Measurements from ENCODE around the gene CNPY4.

The CNPY4 gene

GRCh38 chr7:100102950-100103840, 16.2 kb upstream of the CNPY4 start:
- no peaks in the 10 kb centered on the region for H3K27me3 ChIP-seq (ENCODE audit: insufficient read depth, poor library complexity, severe bottlenecking)
- no peak overlapping the region for H3K27ac ChIP-seq (replicated peaks)
- TF ChIP-seq, protein P1, sequence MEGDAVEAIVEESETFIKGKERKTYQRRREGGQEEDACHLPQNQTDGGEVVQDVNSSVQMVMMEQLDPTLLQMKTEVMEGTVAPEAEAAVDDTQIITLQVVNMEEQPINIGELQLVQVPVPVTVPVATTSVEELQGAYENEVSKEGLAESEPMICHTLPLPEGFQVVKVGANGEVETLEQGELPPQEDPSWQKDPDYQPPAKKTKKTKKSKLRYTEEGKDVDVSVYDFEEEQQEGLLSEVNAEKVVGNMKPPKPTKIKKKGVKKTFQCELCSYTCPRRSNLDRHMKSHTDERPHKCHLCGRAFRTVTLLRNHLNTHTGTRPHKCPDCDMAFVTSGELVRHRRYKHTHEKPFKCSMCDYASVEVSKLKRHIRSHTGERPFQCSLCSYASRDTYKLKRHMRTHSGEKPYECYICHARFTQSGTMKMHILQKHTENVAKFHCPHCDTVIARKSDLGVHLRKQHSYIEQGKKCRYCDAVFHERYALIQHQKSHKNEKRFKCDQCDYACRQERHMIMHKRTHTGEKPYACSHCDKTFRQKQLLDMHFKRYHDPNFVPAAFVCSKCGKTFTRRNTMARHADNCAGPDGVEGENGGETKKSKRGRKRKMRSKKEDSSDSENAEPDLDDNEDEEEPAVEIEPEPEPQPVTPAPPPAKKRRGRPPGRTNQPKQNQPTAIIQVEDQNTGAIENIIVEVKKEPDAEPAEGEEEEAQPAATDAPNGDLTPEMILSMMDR (IDR thresholded peaks at IDR 0.05; ENCODE audit: insufficient read depth, low read length), result no peak
- TF ChIP-seq SPI1 (IDR thresholded peaks at IDR 0.05; ENCODE audit: borderline replicate concordance, low read depth) (no peak), POLR2AphosphoS5 (IDR thresholded peaks at IDR 0.05; ENCODE audit: low read depth) (no peak), GABPA (IDR thresholded peaks at IDR 0.05; ENCODE audit: low read depth) (no peak)
- TF ChIP-seq, protein P2, sequence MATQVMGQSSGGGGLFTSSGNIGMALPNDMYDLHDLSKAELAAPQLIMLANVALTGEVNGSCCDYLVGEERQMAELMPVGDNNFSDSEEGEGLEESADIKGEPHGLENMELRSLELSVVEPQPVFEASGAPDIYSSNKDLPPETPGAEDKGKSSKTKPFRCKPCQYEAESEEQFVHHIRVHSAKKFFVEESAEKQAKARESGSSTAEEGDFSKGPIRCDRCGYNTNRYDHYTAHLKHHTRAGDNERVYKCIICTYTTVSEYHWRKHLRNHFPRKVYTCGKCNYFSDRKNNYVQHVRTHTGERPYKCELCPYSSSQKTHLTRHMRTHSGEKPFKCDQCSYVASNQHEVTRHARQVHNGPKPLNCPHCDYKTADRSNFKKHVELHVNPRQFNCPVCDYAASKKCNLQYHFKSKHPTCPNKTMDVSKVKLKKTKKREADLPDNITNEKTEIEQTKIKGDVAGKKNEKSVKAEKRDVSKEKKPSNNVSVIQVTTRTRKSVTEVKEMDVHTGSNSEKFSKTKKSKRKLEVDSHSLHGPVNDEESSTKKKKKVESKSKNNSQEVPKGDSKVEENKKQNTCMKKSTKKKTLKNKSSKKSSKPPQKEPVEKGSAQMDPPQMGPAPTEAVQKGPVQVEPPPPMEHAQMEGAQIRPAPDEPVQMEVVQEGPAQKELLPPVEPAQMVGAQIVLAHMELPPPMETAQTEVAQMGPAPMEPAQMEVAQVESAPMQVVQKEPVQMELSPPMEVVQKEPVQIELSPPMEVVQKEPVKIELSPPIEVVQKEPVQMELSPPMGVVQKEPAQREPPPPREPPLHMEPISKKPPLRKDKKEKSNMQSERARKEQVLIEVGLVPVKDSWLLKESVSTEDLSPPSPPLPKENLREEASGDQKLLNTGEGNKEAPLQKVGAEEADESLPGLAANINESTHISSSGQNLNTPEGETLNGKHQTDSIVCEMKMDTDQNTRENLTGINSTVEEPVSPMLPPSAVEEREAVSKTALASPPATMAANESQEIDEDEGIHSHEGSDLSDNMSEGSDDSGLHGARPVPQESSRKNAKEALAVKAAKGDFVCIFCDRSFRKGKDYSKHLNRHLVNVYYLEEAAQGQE (IDR thresholded peaks at IDR 0.05; ENCODE audit: insufficient replicate concordance, low read depth), result no peak
- DNase-seq (ENCODE audit: low read depth in 1 of 2, low spot score in 1 of 2), result no peak
- H3K4me3 ChIP-seq (replicated peaks; ENCODE audit: insufficient read depth, low read length), result no peak overlapping the region

GRCh38 chr7:100105534-100105933, 13.9 kb upstream of the CNPY4 start:
- TF ChIP-seq POLR2AphosphoS5 (IDR thresholded peaks at IDR 0.05; ENCODE audit: low read depth), result no peak
- TF ChIP-seq, protein P1 (IDR thresholded peaks at IDR 0.05; ENCODE audit: insufficient read depth, low read length), result no peak
- TF ChIP-seq GABPA (IDR thresholded peaks at IDR 0.05; ENCODE audit: low read depth), result no peak
- TF ChIP-seq SPI1 (IDR thresholded peaks at IDR 0.05; ENCODE audit: borderline replicate concordance, low read depth), result no peak
- TF ChIP-seq, protein P2 (IDR thresholded peaks at IDR 0.05; ENCODE audit: insufficient replicate concordance, low read depth), result no peak
- Histone ChIP-seq H3K4me3 (replicated peaks; ENCODE audit: insufficient read depth, low read length) (no peak overlapping the region), H3K27ac (replicated peaks) (no peak overlapping the region), H3K27me3 (ENCODE audit: insufficient read depth, poor library complexity, severe bottlenecking) (no peaks in the 10 kb centered on the region)
- DNase-seq (ENCODE audit: low read depth in 1 of 2, low spot score in 1 of 2), result no peak

- H3K4me3 ChIP-seq (replicated peaks; ENCODE audit: insufficient read depth, low read length), result no peak overlapping the region
- DNase-seq (ENCODE audit: low read depth in 1 of 2, low spot score in 1 of 2), result no peak
- H3K27me3 ChIP-seq (ENCODE audit: insufficient read depth, poor library complexity, severe bottlenecking), result no peaks in the 10 kb centered on the region
- TF ChIP-seq, protein P2 (IDR thresholded peaks at IDR 0.05; ENCODE audit: insufficient replicate concordance, low read depth), result no peak
- no peak for TF ChIP-seq GABPA (IDR thresholded peaks at IDR 0.05; ENCODE audit: low read depth)
- TF ChIP-seq POLR2AphosphoS5 (IDR thresholded peaks at IDR 0.05; ENCODE audit: low read depth), result no peak
- no peak for TF ChIP-seq SPI1 (IDR thresholded peaks at IDR 0.05; ENCODE audit: borderline replicate concordance, low read depth)
- TF ChIP-seq, protein P1 (IDR thresholded peaks at IDR 0.05; ENCODE audit: insufficient read depth, low read length), result no peak
- no peak overlapping the region for H3K27ac ChIP-seq (replicated peaks)
Observed at GRCh38 chr7:100106633-100107032, 12.8 kb upstream of the CNPY4 start.
